Activated CD4-positive, alpha-beta T cell treated with anti-CD3 and anti-CD28 coated beads, Interleukin-2, amount 10 ng/mL, durations not matched to agents 7 days and 5 days (primary cell): ENCODE data around the gene PITPNB. TPM values are rescaled to one million over a fixed set of nuclear protein-coding genes. Genes with fewer than 3 reads are reported as not detected.

ENCODE experiments used
- CTCF ChIA-PET: fragments of 350-600 bp; sonication (Branson Sonifier 250); formaldehyde crosslinking; loops from one replicate; lab custom pipeline; 2021; ENCODE audit warnings: antibody characterized with exemption; lab: Charles Lee
- POLR2A ChIA-PET: fragments of 350-600 bp; sonication (Branson Sonifier 250); formaldehyde crosslinking; loops from one replicate; lab custom pipeline; 2021; ENCODE audit warnings: antibody characterized with exemption; lab: Charles Lee
- DNase-seq: peaks from one replicate; pipeline ENCODE4 v3.0.0-alpha.2; 2020
- H3K27ac Mint-ChIP-seq: one replicate; pipeline ENCODE4 v1.8.0; 2021; ENCODE audit warnings: mild to moderate bottlenecking, moderate library complexity, mixed read lengths
- H3K27me3 Mint-ChIP-seq: one replicate; pipeline ENCODE4 v1.8.0; 2021; ENCODE audit warnings: mixed read lengths
- H3K36me3 Mint-ChIP-seq: one replicate; pipeline ENCODE4 v1.8.0; 2021; ENCODE audit warnings: low read depth, mixed read lengths
- H3K4me1 Mint-ChIP-seq: one replicate; pipeline ENCODE4 v1.8.0; 2021; ENCODE audit warnings: mixed read lengths
- H3K4me3 Mint-ChIP-seq: one replicate; pipeline ENCODE4 v1.8.0; 2021; ENCODE audit warnings: mild to moderate bottlenecking, moderate library complexity, mixed read lengths
- H3K9me3 Mint-ChIP-seq: one replicate; pipeline ENCODE4 v1.8.0; 2021; ENCODE audit warnings: mixed read lengths
- microRNA-seq: library from miRNA; unstranded; fragments of <30 nt; microRNA quantifications from one replicate; pipeline ENCODE4 v1.2.0, GENCODE V29; 2021; ENCODE audit warnings: borderline microRNAs expressed, borderline replicate concordance
- total RNA-seq, 2 experiments: library from RNA; stranded (reverse); gene quantifications; one replicate each; pipeline ENCODE4 v1.2.3, GENCODE V29; 2021

Gene PITPNB
- total RNA-seq, 2 experiments from 2014 or later = 83.2 to 93.2 TPM

GRCh38 chr22:27808451-27809225 lies 110.4 kb downstream of the PITPNB start:
- Mint-ChIP-seq H3K36me3 (no peaks in the 10 kb centered on the region), H3K27ac (no peak overlapping the region), H3K27me3 (peaks cover 15% of the 10 kb centered on the region), H3K9me3 (no peaks in the 10 kb centered on the region), H3K4me1 (no peaks in the 10 kb centered on the region), H3K4me3 (no peak overlapping the region)
- ChIA-PET CTCF (no interaction called here), POLR2A (no interaction called here)
- DNase-seq = no peak

DNA sequence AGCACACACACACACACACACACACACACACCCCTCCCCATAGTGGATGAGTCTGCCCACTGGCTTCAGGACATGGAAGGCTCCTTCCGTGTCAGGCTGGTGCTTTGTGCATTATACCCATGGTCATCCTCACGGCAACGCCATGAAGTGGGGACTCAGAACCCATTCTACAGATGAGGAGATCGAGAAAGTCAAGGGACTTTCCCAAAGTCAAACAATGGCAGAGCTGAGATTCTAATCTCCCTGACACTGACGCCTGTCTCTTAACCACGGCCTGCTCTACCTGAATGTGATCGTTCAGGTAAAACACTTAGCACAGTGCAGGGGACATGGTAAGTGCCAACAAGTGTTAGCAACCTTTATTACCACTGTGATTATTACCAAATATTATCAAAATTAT lies 113.2 kb downstream of the PITPNB start:
- no peaks in the 10 kb centered on the region for H3K36me3 Mint-ChIP-seq
- CTCF ChIA-PET = no interaction called here
- POLR2A ChIA-PET = no interaction called here
- no peaks in the 10 kb centered on the region for H3K9me3 Mint-ChIP-seq
- H3K4me3 Mint-ChIP-seq = no peak overlapping the region
- H3K27ac Mint-ChIP-seq = no peak overlapping the region
- no peak for DNase-seq
- H3K4me1 Mint-ChIP-seq = peaks cover 7% of the 10 kb centered on the region
- peaks cover 30% of the 10 kb centered on the region for H3K27me3 Mint-ChIP-seq

DNA sequence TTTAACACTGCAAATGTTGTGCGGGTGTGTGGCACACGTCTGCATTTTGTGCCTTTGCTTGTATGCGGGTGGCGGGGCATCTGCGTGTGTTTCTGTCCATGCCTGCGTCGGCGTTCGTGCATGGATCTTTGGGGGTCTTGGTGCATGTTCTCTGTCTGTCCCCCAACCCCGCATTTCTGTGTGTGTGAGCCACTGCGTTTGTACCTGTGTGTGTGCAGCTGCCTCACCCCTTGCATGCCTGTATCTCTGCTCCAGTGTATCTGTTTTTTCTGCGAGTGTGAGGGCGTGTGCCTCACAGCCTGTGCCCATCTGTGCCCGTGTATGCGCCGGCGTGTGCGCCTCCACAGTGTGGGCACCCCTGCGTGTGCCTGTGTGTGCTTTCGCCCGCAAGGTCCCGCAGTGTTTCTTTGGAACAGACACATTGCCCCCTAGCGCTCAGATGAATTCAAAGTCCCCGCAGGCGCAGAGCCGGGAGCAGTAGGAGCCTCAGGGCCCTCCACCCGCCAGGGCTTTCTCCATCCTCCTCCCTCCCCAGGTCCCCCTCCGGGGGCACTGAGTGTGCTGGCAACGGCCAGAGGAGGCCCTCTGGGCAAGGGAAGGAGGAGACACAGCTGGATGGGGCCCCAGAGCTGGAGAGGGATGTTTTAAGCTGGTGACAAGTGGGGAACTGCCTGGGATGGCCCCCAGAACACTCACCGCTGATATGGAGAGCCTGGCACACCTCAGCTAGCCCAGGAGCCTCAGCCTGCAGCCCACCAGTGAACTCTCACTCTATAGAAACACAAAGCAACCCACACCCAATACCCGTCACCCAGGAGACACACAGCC lies 114.4 kb downstream of the PITPNB start:
- no peaks in the 10 kb centered on the region for H3K36me3 Mint-ChIP-seq
- no peak overlapping the region for H3K4me3 Mint-ChIP-seq
- peaks cover 7% of the 10 kb centered on the region for H3K4me1 Mint-ChIP-seq
- peaks cover 30% of the 10 kb centered on the region for H3K27me3 Mint-ChIP-seq
- CTCF ChIA-PET = no interaction called here
- DNase-seq = peak; percentile 59
- POLR2A ChIA-PET = no interaction called here
- H3K27ac Mint-ChIP-seq = no peak overlapping the region
- H3K9me3 Mint-ChIP-seq = no peaks in the 10 kb centered on the region

DNA sequence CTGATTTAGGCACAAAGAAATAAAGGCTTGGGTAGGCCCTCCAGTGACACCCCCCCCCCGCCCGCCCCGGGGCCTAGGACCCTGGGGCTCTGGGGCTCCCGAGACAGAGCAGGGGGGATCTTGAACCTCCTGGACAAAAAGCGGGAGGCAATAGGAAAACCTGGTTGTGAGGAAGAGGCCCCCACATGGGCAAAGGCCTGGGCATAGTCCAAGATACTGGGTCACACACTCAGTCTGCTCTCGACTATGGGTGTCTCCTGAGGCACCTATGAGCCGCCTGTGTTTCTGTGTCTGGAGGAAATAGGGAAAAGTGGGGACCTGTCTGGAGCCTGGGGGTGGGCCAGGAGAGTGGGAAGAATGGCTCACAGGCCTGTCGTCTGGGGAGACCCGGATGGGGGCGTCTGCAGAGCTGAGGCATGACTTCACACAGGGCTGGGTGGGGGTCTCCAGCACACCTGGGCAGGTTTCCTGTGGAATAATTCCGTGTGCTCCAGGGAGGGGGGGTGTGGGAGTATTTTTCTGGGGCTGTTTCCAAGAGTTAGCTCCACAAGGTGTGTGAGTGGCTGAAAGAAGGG lies 115.1 kb downstream of the PITPNB start:
- H3K27ac Mint-ChIP-seq = no peak overlapping the region
- ChIA-PET POLR2A (no interaction called here), CTCF (no interaction called here)
- peaks cover 7% of the 10 kb centered on the region for H3K4me1 Mint-ChIP-seq
- no peaks in the 10 kb centered on the region for H3K36me3 Mint-ChIP-seq
- no peak overlapping the region for H3K4me3 Mint-ChIP-seq
- peaks cover 30% of the 10 kb centered on the region for H3K27me3 Mint-ChIP-seq
- DNase-seq = no peak
- H3K9me3 Mint-ChIP-seq = no peaks in the 10 kb centered on the region

DNA sequence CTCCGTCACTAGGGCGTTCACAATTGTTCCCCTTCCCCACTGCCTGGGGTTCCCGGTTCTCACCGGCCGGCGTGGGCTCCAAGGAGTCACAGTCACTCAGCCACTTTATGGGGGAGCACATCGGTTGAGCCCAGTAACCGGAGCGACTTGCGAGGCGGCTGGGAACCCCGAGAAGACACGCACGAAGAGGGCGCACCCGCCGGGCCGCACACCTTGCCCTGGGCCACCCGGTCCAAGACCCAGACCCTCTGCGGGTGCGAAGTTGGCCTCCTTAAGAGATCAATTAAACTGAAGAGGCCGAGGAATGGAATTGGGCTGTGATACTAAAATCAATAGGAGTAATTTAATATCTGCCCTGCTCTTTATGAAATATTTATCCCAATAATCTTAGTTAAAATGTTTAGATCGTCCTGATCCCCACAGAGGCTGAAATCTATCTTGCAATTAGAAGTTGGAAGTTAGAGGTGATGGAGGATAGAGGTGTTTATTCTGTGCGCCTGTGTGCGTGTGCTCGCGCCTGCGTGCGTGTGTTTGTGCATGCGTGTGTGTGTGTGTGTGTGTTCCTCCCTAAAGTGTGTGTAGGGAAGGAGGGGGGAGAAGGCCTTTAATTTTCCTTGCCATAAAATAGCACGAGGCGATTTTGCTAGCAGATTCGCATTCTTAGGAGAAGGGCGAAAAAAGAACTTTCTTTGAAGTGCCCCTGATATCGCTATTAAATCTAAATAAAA lies 116.5 kb downstream of the PITPNB start:
- peaks cover 7% of the 10 kb centered on the region for H3K4me1 Mint-ChIP-seq
- H3K27ac Mint-ChIP-seq = no peak overlapping the region
- H3K36me3 Mint-ChIP-seq = no peaks in the 10 kb centered on the region
- peaks cover 27% of the 10 kb centered on the region for H3K27me3 Mint-ChIP-seq
- ChIA-PET POLR2A (no interaction called here), CTCF (no interaction called here)
- peak overlapping the region; percentile 73 for H3K4me3 Mint-ChIP-seq
- H3K9me3 Mint-ChIP-seq = no peaks in the 10 kb centered on the region
- no peak for DNase-seq

Small RNA genes lying within 50 kb of the gene (microRNA-seq; reads per million reads assigned to microRNA genes)
- gene MIR3199-1 (not detected), gene MIR3199-2 (not detected)

Other genes starting within 250 kb of the PITPNB start
- gene MN1, start 117.5 kb downstream of the PITPNB start, total RNA-seq = under 1 TPM; 0.10 to 0.12 TPM